ENCODE data around the gene RBM43.
A peak's percentile ranks its signal among the peaks of the same experiment; 100 is the strongest.

RBM43 gene

DNA sequence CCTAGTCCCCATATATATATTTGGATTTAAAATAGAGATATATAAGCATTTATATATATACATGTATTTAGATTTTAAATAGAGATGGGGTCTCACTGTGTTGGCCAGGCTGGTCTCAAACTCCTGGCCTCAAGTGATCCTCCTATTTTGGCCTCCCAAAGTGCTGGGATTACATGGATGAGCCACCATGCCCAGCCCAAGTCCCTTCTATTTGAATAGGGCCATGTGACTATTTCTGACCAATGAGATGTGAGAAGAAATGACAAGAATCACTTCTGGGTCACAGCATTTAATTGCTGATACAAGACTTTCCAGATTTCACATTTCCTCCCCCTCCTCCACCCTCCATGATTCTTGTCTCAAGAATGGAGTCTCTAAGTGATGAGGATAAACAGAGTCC, 6.4 kb upstream of the RBM43 start:
- H3K36me3 ChIP-seq (ENCODE audit: control insufficient read depth, insufficient read depth, low read length): no peaks in the 10 kb centered on the region
- no peaks in the 10 kb centered on the region for H3K9me3 ChIP-seq (ENCODE audit: control insufficient read depth, low read length)
- H3K4me1 ChIP-seq (ENCODE audit: control insufficient read depth, insufficient read depth, low read length, poor library complexity, severe bottlenecking): no peaks in the 10 kb centered on the region
- no peak overlapping the region for H3K4me3 ChIP-seq (ENCODE audit: extremely low read depth, insufficient read depth, low read length, poor library complexity, severe bottlenecking)
- no peak overlapping the region for H3K27ac ChIP-seq (ENCODE audit: low read depth, low read length, severe bottlenecking)

DNA sequence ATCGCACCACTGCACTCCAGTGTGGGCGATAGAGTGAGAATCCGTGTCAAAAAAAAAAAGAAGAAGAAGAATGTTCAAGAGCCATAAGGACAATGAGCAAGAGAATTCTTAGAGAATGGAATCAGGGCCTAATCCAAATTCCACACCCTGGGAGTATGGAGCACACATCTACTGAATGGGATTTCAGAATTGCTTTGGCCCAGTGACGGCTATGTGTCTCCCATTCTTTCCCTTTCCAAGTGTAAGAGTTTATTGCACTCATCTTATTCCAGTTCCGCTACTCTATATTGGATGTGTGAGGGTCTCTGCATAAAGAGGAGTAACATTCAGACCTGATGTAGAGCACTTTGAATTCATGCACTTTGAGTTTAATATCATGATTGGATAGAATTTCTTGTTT, 5.9 kb upstream of the RBM43 start:
- WGBS, 2 experiments (ENCODE audit: insufficient coverage in 2 of 2): 89 to 100% methylated on average over 3 to 4 of the region's 5 CpGs
- Histone ChIP-seq H3K27ac (ENCODE audit: low read depth, low read length, severe bottlenecking) (no peak overlapping the region), H3K36me3 (ENCODE audit: control insufficient read depth, insufficient read depth, low read length) (no peaks in the 10 kb centered on the region)

GRCh38 chr2:151265991-151266390, 4.3 kb upstream of the RBM43 start:
- Histone ChIP-seq H3K9me3 (ENCODE audit: control insufficient read depth, low read length) (no peaks in the 10 kb centered on the region), H3K4me1 (ENCODE audit: control insufficient read depth, insufficient read depth, low read length, poor library complexity, severe bottlenecking) (no peaks in the 10 kb centered on the region), H3K4me3 (ENCODE audit: extremely low read depth, insufficient read depth, low read length, poor library complexity, severe bottlenecking) (no peak overlapping the region), H3K36me3 (ENCODE audit: control insufficient read depth, insufficient read depth, low read length) (no peaks in the 10 kb centered on the region), H3K27ac (ENCODE audit: low read depth, low read length, severe bottlenecking) (no peak overlapping the region)

More for the DNA sequence above, 5.9 kb upstream of the RBM43 start:
- H3K4me1 ChIP-seq (ENCODE audit: control insufficient read depth, insufficient read depth, low read length, poor library complexity, severe bottlenecking): no peaks in the 10 kb centered on the region
- no peak overlapping the region for H3K4me3 ChIP-seq (ENCODE audit: extremely low read depth, insufficient read depth, low read length, poor library complexity, severe bottlenecking)
- H3K9me3 ChIP-seq (ENCODE audit: control insufficient read depth, low read length): no peaks in the 10 kb centered on the region

- Histone ChIP-seq H3K36me3 (ENCODE audit: control insufficient read depth, insufficient read depth, low read length) (no peaks in the 10 kb centered on the region), H3K27ac (ENCODE audit: low read depth, low read length, severe bottlenecking) (no peak overlapping the region), H3K9me3 (ENCODE audit: control insufficient read depth, low read length) (no peaks in the 10 kb centered on the region), H3K4me3 (ENCODE audit: extremely low read depth, insufficient read depth, low read length, poor library complexity, severe bottlenecking) (no peak overlapping the region), H3K4me1 (ENCODE audit: control insufficient read depth, insufficient read depth, low read length, poor library complexity, severe bottlenecking) (no peaks in the 10 kb centered on the region)
- WGBS, 2 experiments (ENCODE audit: insufficient coverage in 2 of 2): 79 to 87% methylated on average over 5 to 6 of the region's 7 CpGs
Measured at GRCh38 chr2:151264157-151264825, 2.6 kb upstream of the RBM43 start.

- no peak overlapping the region for H3K27ac ChIP-seq (ENCODE audit: low read depth, low read length, severe bottlenecking)
- no peak overlapping the region for H3K4me3 ChIP-seq (ENCODE audit: extremely low read depth, insufficient read depth, low read length, poor library complexity, severe bottlenecking)
- no peaks in the 10 kb centered on the region for H3K9me3 ChIP-seq (ENCODE audit: control insufficient read depth, low read length)
- no peaks in the 10 kb centered on the region for H3K4me1 ChIP-seq (ENCODE audit: control insufficient read depth, insufficient read depth, low read length, poor library complexity, severe bottlenecking)
- H3K36me3 ChIP-seq (ENCODE audit: control insufficient read depth, insufficient read depth, low read length): no peaks in the 10 kb centered on the region
- WGBS, 2 experiments (ENCODE audit: insufficient coverage in 2 of 2): 89 to 90% methylated on average over 3 to 7 of the region's 8 CpGs
Measured at GRCh38 chr2:151262629-151263028, 966 bp upstream of the RBM43 start.

DNA sequence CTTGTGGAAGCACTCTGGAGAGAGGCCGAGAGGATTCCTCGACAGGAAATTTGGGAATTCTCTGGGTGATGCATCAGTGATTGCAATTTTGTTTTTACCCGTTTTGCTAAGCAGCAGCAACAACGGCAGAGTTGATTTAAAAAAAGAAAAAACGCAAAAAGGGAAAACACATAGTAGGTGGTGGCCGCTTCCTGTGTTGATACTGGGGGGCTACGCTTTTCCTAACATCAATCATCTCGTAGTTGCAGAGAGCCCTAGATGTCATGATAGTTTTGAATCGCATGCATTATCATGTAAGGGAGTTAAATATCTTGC, 271 bp upstream of the RBM43 start:
- WGBS, 2 experiments (ENCODE audit: insufficient coverage in 2 of 2): 52 to 54% methylated on average over 8 to 9 of the region's 9 CpGs

GRCh38 chr2:151260573-151261230, 961 bp downstream of the RBM43 start:
- Histone ChIP-seq H3K4me3 (ENCODE audit: extremely low read depth, insufficient read depth, low read length, poor library complexity, severe bottlenecking) (peak overlapping the region; percentile 59), H3K9me3 (ENCODE audit: control insufficient read depth, low read length) (no peaks in the 10 kb centered on the region), H3K4me1 (ENCODE audit: control insufficient read depth, insufficient read depth, low read length, poor library complexity, severe bottlenecking) (no peaks in the 10 kb centered on the region), H3K27ac (ENCODE audit: low read depth, low read length, severe bottlenecking) (no peak overlapping the region), H3K36me3 (ENCODE audit: control insufficient read depth, insufficient read depth, low read length) (no peaks in the 10 kb centered on the region)
- WGBS, 2 experiments (ENCODE audit: insufficient coverage in 2 of 2): 81 to 88% methylated on average over 9 to 10 of the region's 11 CpGs

More for the DNA sequence above, 271 bp upstream of the RBM43 start:
- no peaks in the 10 kb centered on the region for H3K4me1 ChIP-seq (ENCODE audit: control insufficient read depth, insufficient read depth, low read length, poor library complexity, severe bottlenecking)
- H3K4me3 ChIP-seq (ENCODE audit: extremely low read depth, insufficient read depth, low read length, poor library complexity, severe bottlenecking): peak overlapping the region; percentile 59
- H3K9me3 ChIP-seq (ENCODE audit: control insufficient read depth, low read length): no peaks in the 10 kb centered on the region
- no peaks in the 10 kb centered on the region for H3K36me3 ChIP-seq (ENCODE audit: control insufficient read depth, insufficient read depth, low read length)
- peak overlapping the region; percentile 59 for H3K27ac ChIP-seq (ENCODE audit: low read depth, low read length, severe bottlenecking)

GRCh38 chr2:151258121-151258520, 3.5 kb downstream of the RBM43 start:
- Histone ChIP-seq H3K9me3 (ENCODE audit: control insufficient read depth, low read length) (no peaks in the 10 kb centered on the region), H3K36me3 (ENCODE audit: control insufficient read depth, insufficient read depth, low read length) (no peaks in the 10 kb centered on the region), H3K4me1 (ENCODE audit: control insufficient read depth, insufficient read depth, low read length, poor library complexity, severe bottlenecking) (no peaks in the 10 kb centered on the region), H3K4me3 (ENCODE audit: extremely low read depth, insufficient read depth, low read length, poor library complexity, severe bottlenecking) (no peak overlapping the region), H3K27ac (ENCODE audit: low read depth, low read length, severe bottlenecking) (no peak overlapping the region)
- WGBS, 2 experiments (ENCODE audit: insufficient coverage in 2 of 2): 75 to 96% methylated on average over 2 to 3 of the region's 3 CpGs

DNA sequence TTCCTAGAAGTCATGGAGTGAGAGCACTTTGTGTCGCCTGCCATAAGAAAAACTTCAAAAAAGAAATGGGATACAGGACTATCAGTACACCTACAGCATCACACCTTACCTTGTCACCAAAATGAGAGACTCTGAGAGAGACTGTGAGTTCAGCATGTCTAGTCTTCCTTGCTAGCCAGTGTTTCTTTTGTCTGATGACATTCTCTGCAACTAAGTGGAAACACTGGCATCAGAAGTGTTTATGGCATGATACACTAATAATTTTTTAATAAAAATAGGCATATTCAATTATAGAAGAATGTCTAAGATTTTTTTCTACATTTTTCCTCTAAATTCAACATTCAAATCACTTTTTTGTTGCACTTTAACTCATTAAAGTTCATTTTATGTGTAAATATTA, 9.0 kb downstream of the RBM43 start:
- H3K4me1 ChIP-seq (ENCODE audit: control insufficient read depth, insufficient read depth, low read length, poor library complexity, severe bottlenecking): no peaks in the 10 kb centered on the region
- WGBS, 2 experiments (ENCODE audit: insufficient coverage in 2 of 2): no CpG with 5 or more reads among the region's 1 CpG
- peaks cover 9% of the 10 kb centered on the region for H3K9me3 ChIP-seq (ENCODE audit: control insufficient read depth, low read length)
- H3K27ac ChIP-seq (ENCODE audit: low read depth, low read length, severe bottlenecking): no peak overlapping the region
- H3K36me3 ChIP-seq (ENCODE audit: control insufficient read depth, insufficient read depth, low read length): peaks cover 6% of the 10 kb centered on the region
- H3K4me3 ChIP-seq (ENCODE audit: extremely low read depth, insufficient read depth, low read length, poor library complexity, severe bottlenecking): no peak overlapping the region

DNA sequence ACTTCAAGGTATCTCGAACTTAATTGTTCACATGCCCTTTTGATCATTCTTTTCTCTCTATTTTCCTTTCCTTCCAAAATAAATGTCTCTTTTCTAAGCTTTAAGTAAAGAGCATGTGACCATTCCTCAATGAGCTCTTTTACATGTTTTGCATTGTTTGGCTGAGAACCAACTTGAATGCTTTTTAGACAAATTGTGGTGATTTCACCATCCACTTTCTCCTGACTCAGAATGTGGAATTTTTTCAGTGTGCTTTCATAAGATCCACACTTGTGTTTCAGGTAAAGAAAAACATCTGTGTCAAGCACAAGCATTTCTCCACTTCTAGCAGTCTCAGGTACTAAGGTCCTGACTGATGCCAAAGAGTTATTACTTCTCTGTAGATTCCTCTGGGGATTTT, 10.7 kb downstream of the RBM43 start:
- WGBS, 2 experiments (ENCODE audit: insufficient coverage in 2 of 2): 100% methylated on average over 1 of the region's 1 CpG; no CpG with 5 or more reads in 1 of the 2 experiments

GRCh38 chr2:151247432-151247831, 14.2 kb downstream of the RBM43 start:
- peaks cover 9% of the 10 kb centered on the region for H3K9me3 ChIP-seq (ENCODE audit: control insufficient read depth, low read length)
- peaks cover 6% of the 10 kb centered on the region for H3K36me3 ChIP-seq (ENCODE audit: control insufficient read depth, insufficient read depth, low read length)
- no peak overlapping the region for H3K4me3 ChIP-seq (ENCODE audit: extremely low read depth, insufficient read depth, low read length, poor library complexity, severe bottlenecking)
- H3K4me1 ChIP-seq (ENCODE audit: control insufficient read depth, insufficient read depth, low read length, poor library complexity, severe bottlenecking): no peaks in the 10 kb centered on the region
- no peak overlapping the region for H3K27ac ChIP-seq (ENCODE audit: low read depth, low read length, severe bottlenecking)

More for the DNA sequence above, 10.7 kb downstream of the RBM43 start:
- H3K36me3 ChIP-seq (ENCODE audit: control insufficient read depth, insufficient read depth, low read length): peaks cover 6% of the 10 kb centered on the region
- H3K9me3 ChIP-seq (ENCODE audit: control insufficient read depth, low read length): peaks cover 9% of the 10 kb centered on the region
- H3K27ac ChIP-seq (ENCODE audit: low read depth, low read length, severe bottlenecking): no peak overlapping the region
- no peaks in the 10 kb centered on the region for H3K4me1 ChIP-seq (ENCODE audit: control insufficient read depth, insufficient read depth, low read length, poor library complexity, severe bottlenecking)
- H3K4me3 ChIP-seq (ENCODE audit: extremely low read depth, insufficient read depth, low read length, poor library complexity, severe bottlenecking): no peak overlapping the region

Measured in mesodermal cell (in vitro differentiated cells).